HL-60 (cell line): ENCODE results near the gene ADSL.

ENCODE experiments used
- DNase-seq, 2 experiments: peaks; one replicate each; pipeline ENCODE4 v3.0.0-alpha.2; 2010 to 2020; ENCODE audit warnings: low read depth in 1 of 2, low spot score in 1 of 2
- H3K27ac ChIP-seq: fragments of 250-450 bp; sonication (Bioruptor Pico); replicated peaks from 2 replicates; pipeline ENCODE4 v1.5.1; 2020; ENCODE audit warnings: mild to moderate bottlenecking, moderate library complexity
- H3K27me3 ChIP-seq: fragments of 250-450 bp; sonication (Bioruptor Pico); 2 replicates; pipeline ENCODE4 v1.5.1; 2021; ENCODE audit warnings: mild to moderate bottlenecking, moderate library complexity; ENCODE audit not compliant: insufficient read depth, poor library complexity, severe bottlenecking
- H3K4me3 ChIP-seq: replicated peaks from 2 replicates; pipeline ENCODE4 v1.5.1; 2011; ENCODE audit warnings: mild to moderate bottlenecking, control low read depth, low read length; ENCODE audit not compliant: insufficient read depth
- GABPA ChIP-seq: IDR thresholded peaks from 2 replicates; pipeline ENCODE4 v1.6.1; 2012; ENCODE audit warnings: low read depth
- POLR2AphosphoS5 ChIP-seq: IDR thresholded peaks from 2 replicates; pipeline ENCODE4 v1.6.1; 2012; ENCODE audit warnings: low read depth
- SPI1 ChIP-seq: IDR thresholded peaks from 2 replicates; pipeline ENCODE4 v1.6.1; 2012; ENCODE audit warnings: low read depth, mild to moderate bottlenecking, borderline replicate concordance
- TF ChIP-seq, protein P1 (sequence below): IDR thresholded peaks from one replicate; pipeline ENCODE4 v1.5.1; 2011; ENCODE audit warnings: low read length, control low read depth, inconsistent platforms; ENCODE audit not compliant: insufficient read depth
- TF ChIP-seq, protein P2 (sequence below): IDR thresholded peaks from 2 replicates; pipeline ENCODE4 v1.6.1; 2012; ENCODE audit warnings: low read depth; ENCODE audit not compliant: insufficient replicate concordance

Gene ADSL

DNA sequence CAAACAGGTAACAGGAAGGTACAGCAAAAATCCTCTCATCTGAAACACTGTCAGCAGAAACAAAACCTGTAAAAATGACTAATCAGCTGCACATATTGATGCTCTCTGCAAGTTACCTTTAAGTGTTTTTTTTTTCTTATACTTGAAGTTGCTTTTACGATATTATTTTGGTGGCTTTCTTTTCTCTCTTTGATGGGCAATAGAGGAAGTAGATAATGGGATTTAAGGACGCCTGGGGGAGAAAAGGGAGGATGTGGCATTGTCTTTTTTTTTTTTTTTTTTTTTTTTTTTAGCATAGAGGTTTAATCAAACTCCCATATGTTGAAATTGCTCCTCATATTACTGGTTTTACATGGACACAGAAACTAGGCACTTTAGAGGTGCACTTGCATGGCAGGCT lies 11.4 kb upstream of the ADSL start:
- no peak overlapping the region for H3K27ac ChIP-seq
- H3K4me3 ChIP-seq, result no peak overlapping the region
- DNase-seq, result no peak
- H3K27me3 ChIP-seq, result no peaks in the 10 kb centered on the region
- TF ChIP-seq POLR2AphosphoS5 (no peak), SPI1 (no peak), GABPA (no peak)
- TF ChIP-seq, protein P1, sequence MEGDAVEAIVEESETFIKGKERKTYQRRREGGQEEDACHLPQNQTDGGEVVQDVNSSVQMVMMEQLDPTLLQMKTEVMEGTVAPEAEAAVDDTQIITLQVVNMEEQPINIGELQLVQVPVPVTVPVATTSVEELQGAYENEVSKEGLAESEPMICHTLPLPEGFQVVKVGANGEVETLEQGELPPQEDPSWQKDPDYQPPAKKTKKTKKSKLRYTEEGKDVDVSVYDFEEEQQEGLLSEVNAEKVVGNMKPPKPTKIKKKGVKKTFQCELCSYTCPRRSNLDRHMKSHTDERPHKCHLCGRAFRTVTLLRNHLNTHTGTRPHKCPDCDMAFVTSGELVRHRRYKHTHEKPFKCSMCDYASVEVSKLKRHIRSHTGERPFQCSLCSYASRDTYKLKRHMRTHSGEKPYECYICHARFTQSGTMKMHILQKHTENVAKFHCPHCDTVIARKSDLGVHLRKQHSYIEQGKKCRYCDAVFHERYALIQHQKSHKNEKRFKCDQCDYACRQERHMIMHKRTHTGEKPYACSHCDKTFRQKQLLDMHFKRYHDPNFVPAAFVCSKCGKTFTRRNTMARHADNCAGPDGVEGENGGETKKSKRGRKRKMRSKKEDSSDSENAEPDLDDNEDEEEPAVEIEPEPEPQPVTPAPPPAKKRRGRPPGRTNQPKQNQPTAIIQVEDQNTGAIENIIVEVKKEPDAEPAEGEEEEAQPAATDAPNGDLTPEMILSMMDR, result no peak
- TF ChIP-seq, protein P2, sequence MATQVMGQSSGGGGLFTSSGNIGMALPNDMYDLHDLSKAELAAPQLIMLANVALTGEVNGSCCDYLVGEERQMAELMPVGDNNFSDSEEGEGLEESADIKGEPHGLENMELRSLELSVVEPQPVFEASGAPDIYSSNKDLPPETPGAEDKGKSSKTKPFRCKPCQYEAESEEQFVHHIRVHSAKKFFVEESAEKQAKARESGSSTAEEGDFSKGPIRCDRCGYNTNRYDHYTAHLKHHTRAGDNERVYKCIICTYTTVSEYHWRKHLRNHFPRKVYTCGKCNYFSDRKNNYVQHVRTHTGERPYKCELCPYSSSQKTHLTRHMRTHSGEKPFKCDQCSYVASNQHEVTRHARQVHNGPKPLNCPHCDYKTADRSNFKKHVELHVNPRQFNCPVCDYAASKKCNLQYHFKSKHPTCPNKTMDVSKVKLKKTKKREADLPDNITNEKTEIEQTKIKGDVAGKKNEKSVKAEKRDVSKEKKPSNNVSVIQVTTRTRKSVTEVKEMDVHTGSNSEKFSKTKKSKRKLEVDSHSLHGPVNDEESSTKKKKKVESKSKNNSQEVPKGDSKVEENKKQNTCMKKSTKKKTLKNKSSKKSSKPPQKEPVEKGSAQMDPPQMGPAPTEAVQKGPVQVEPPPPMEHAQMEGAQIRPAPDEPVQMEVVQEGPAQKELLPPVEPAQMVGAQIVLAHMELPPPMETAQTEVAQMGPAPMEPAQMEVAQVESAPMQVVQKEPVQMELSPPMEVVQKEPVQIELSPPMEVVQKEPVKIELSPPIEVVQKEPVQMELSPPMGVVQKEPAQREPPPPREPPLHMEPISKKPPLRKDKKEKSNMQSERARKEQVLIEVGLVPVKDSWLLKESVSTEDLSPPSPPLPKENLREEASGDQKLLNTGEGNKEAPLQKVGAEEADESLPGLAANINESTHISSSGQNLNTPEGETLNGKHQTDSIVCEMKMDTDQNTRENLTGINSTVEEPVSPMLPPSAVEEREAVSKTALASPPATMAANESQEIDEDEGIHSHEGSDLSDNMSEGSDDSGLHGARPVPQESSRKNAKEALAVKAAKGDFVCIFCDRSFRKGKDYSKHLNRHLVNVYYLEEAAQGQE, result no peak

DNA sequence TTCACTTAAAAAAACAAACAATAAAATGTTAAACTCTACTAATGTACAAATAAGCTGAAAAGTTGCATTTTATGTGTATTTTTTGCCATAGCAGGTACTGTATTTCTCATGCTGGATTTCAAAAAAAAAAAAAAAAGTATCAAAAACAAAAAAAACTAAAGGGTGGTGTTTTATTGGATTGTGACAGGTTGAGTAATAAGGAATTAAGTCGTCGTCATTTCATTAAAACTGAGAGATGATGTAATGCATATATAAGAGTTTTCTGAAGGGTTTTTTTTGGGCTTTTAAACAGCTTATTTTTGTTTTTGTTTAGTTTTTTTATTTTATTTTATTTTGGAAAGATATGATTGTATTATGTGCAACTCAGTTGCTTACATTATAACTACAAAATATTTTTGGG lies 10.9 kb upstream of the ADSL start:
- H3K27ac ChIP-seq, result no peak overlapping the region
- no peak for DNase-seq
- H3K4me3 ChIP-seq, result no peak overlapping the region
- TF ChIP-seq, protein P2, result no peak
- TF ChIP-seq SPI1, result no peak
- TF ChIP-seq GABPA, result no peak
- TF ChIP-seq, protein P1, result no peak
- TF ChIP-seq POLR2AphosphoS5, result no peak
- H3K27me3 ChIP-seq, result no peaks in the 10 kb centered on the region

DNA sequence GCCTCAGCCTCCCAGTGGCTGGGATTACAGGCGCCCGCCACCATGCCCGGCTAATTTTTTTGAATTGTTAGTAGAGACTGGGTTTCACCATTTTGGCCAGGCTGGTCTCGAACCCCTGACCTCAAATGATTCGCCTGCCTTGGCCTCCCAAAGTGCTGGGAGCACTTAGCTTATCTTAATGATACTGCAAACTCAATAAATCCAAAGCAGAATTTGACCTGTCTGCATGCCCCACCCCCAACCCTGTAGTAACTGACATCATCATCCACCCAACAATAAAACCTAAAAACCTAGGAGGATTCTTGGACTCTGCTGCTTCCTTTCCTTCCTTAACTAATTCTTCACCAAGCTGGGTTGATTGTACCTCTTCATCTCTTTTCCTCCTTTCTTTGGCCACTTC lies 6.3 kb upstream of the ADSL start:
- H3K27ac ChIP-seq, result no peak overlapping the region
- no peak for DNase-seq
- H3K27me3 ChIP-seq, result no peaks in the 10 kb centered on the region
- no peak overlapping the region for H3K4me3 ChIP-seq
- TF ChIP-seq, protein P1, result no peak
- TF ChIP-seq, protein P2, result no peak
- TF ChIP-seq POLR2AphosphoS5 (no peak), GABPA (no peak), SPI1 (no peak)
